ENCODE data around the gene DDX53. TPM values are rescaled to one million over a fixed set of nuclear protein-coding genes. Genes with fewer than 3 reads are reported as not detected.

Gene DDX53
- total RNA-seq = not detected

GRCh38 chrX:22999696-23000223 is at the start of gene DDX53:
Gene DDX53 (plus strand): TSS chrX:22999960. CDS start chrX:23000058, 98 bp downstream.
- no peak for ATAC-seq
- intact Hi-C loops (cut with DNase I) = no loop called here

GRCh38 chrX:22950269-22951266 is 49.2 kb upstream of the DDX53 start:
- DNase-seq (ENCODE audit: low spot score) (no peak), ATAC-seq (no peak)
- intact Hi-C loops (cut with DNase I) = no loop called here

More at GRCh38 chrX:22999696-23000223, at the start of gene DDX53:
- DNase-seq (ENCODE audit: low spot score) = no peak

- DNase-seq (ENCODE audit: low spot score) (no peak), ATAC-seq (no peak)
- intact Hi-C loops (cut with DNase I) = no loop called here
Measured at GRCh38 chrX:22952010-22952409, 47.8 kb upstream of the DDX53 start.

- no peak for DNase-seq (ENCODE audit: low spot score)
- intact Hi-C loops (cut with DNase I) = no loop called here
- no peak for ATAC-seq
Measured at GRCh38 chrX:22958250-22958649, 41.5 kb upstream of the DDX53 start.

- intact Hi-C loops (cut with DNase I) = no loop called here
- ATAC-seq = no peak
Measured at GRCh38 chrX:22959204-22959920, 40.4 kb upstream of the DDX53 start.

GRCh38 chrX:22963196-22963595 is 36.6 kb upstream of the DDX53 start:
- DNase-seq (ENCODE audit: low spot score) (no peak), ATAC-seq (no peak)
- intact Hi-C loops (cut with DNase I) = no loop called here

More at GRCh38 chrX:22959204-22959920, 40.4 kb upstream of the DDX53 start:
- DNase-seq (ENCODE audit: low spot score) = no peak

GRCh38 chrX:22968494-22968893 is 31.3 kb upstream of the DDX53 start:
- no peak for DNase-seq (ENCODE audit: low spot score)
- ATAC-seq = no peak
- intact Hi-C loops (cut with DNase I) = no loop called here

GRCh38 chrX:22969411-22969810 is 30.3 kb upstream of the DDX53 start:
- DNase-seq (ENCODE audit: low spot score) (no peak), ATAC-seq (no peak)
- intact Hi-C loops (cut with DNase I) = no loop called here

GRCh38 chrX:22970861-22971260 is 28.9 kb upstream of the DDX53 start:
- intact Hi-C loops (cut with DNase I) = no loop called here
- ATAC-seq (no peak), DNase-seq (ENCODE audit: low spot score) (no peak)

GRCh38 chrX:22974616-22975015 is 25.1 kb upstream of the DDX53 start:
- DNase-seq (ENCODE audit: low spot score) (no peak), ATAC-seq (no peak)
- intact Hi-C loops (cut with DNase I) = no loop called here

- DNase-seq (ENCODE audit: low spot score) (no peak), ATAC-seq (no peak)
- intact Hi-C loops (cut with DNase I) = no loop called here
Measured at GRCh38 chrX:22975786-22976185, 24.0 kb upstream of the DDX53 start.

GRCh38 chrX:22985958-22986357 is 13.8 kb upstream of the DDX53 start:
- DNase-seq (ENCODE audit: low spot score) (no peak), ATAC-seq (no peak)

GRCh38 chrX:22987452-22987851 is 12.3 kb upstream of the DDX53 start:
- intact Hi-C loops (cut with DNase I) = no loop called here
- DNase-seq (ENCODE audit: low spot score) (no peak), ATAC-seq (no peak)

More at GRCh38 chrX:22985958-22986357, 13.8 kb upstream of the DDX53 start:
- intact Hi-C loops (cut with DNase I) = no loop called here

- ATAC-seq (no peak), DNase-seq (ENCODE audit: low spot score) (no peak)
- intact Hi-C loops (cut with DNase I) = no loop called here
Measured at GRCh38 chrX:23003116-23003515, 3.4 kb downstream of the DDX53 start.

GRCh38 chrX:23008431-23009099 is 8.8 kb downstream of the DDX53 start:
- ATAC-seq = no peak
- DNase-seq (ENCODE audit: low spot score) = no peak
- intact Hi-C loops (cut with DNase I) = no loop called here

GRCh38 chrX:23012162-23012561 is 12.4 kb downstream of the DDX53 start:
- intact Hi-C loops (cut with DNase I) = no loop called here
- no peak for ATAC-seq
- no peak for DNase-seq (ENCODE audit: low spot score)

- intact Hi-C loops (cut with DNase I) = no loop called here
- ATAC-seq (no peak), DNase-seq (ENCODE audit: low spot score) (no peak)
Measured at GRCh38 chrX:23012636-23013035, 12.9 kb downstream of the DDX53 start.

- no peak for ATAC-seq
- no peak for DNase-seq (ENCODE audit: low spot score)
- intact Hi-C loops (cut with DNase I) = no loop called here
Measured at GRCh38 chrX:23013366-23013765, 13.6 kb downstream of the DDX53 start.

GRCh38 chrX:23031600-23031999 is 31.8 kb downstream of the DDX53 start:
- ATAC-seq = no peak
- intact Hi-C loops (cut with DNase I) = no loop called here

More at GRCh38 chrX:23031600-23031999, 31.8 kb downstream of the DDX53 start:
- DNase-seq (ENCODE audit: low spot score) = no peak
